Small intestine (tissue), 16 donors: ENCODE measurements around the gene CCDC60. TPM values are rescaled to one million over a fixed set of nuclear protein-coding genes. Genes with fewer than 3 reads are reported as not detected.

Experiments used
- DNase-seq, 2 donors: peaks; one replicate each; pipeline versions ENCODE4 v3.0.0 to v3.0.0-alpha.2; 2013
- FAIRE-seq: peaks from 2 replicates; lab custom pipeline; 2012; peaks lifted over from hg19 to GRCh38; lab: Jason Lieb, UNC
- H3K27ac ChIP-seq, 3 donors: one replicate each; pipeline ENCODE4 v1.5.1; 2013; ENCODE audit warnings: low read length in 2 of 3, mild to moderate bottlenecking in 2 of 3, control low read depth in 1 of 3, inconsistent platforms in 1 of 3, low read depth in 1 of 3, moderate library complexity in 1 of 3
- H3K27me3 ChIP-seq, 3 donors: one replicate each; pipeline ENCODE4 v1.6.1; 2013; ENCODE audit warnings: low read length in 3 of 3, inconsistent platforms in 1 of 3; ENCODE audit not compliant: control insufficient read depth in 3 of 3, insufficient read depth in 3 of 3
- H3K36me3 ChIP-seq, 3 donors: one replicate each; pipeline ENCODE4 v1.6.1; 2013; ENCODE audit warnings: low read length in 3 of 3, inconsistent platforms in 1 of 3, low read depth in 1 of 3, mild to moderate bottlenecking in 1 of 3, moderate library complexity in 1 of 3; ENCODE audit not compliant: control insufficient read depth in 3 of 3, insufficient read depth in 2 of 3
- H3K4me1 ChIP-seq, 3 donors: one replicate each; pipeline ENCODE4 v1.6.1; 2013; ENCODE audit warnings: low read length in 2 of 3, inconsistent platforms in 1 of 3, low read depth in 1 of 3, mild to moderate bottlenecking in 1 of 3, moderate library complexity in 1 of 3; ENCODE audit not compliant: control insufficient read depth in 3 of 3, insufficient read depth in 2 of 3
- H3K4me3 ChIP-seq, 3 donors: one replicate each; pipeline ENCODE4 v1.5.1; 2013; ENCODE audit warnings: low read length in 3 of 3, control low read depth in 1 of 3, inconsistent platforms in 1 of 3, low read depth in 1 of 3, mild to moderate bottlenecking in 1 of 3, moderate library complexity in 1 of 3
- H3K9me3 ChIP-seq, 2 donors: one replicate each; pipeline ENCODE4 v1.6.1; 2013; ENCODE audit warnings: low read depth in 1 of 2, low read length in 1 of 2; ENCODE audit not compliant: control insufficient read depth in 2 of 2, insufficient read depth in 1 of 2
- WGBS, 3 donors: extraction: QIAGEN DNeasy Blood & Tissue Kit; methylation state at CpG; one replicate each; pipeline ENCODE4 v1.1.7; 2013; 5-methylcytosine and 5-hydroxymethylcytosine counted together
- long read RNA-seq, 10 donors: transcript quantifications; one replicate each; lab custom pipeline, GENCODE V29; 2026
- polyA plus RNA-seq, 4 donors: library from polyadenylated mRNA; stranded (reverse) in 3 of 4; unstranded in 1 of 4; fragments of 200-250 nt in 3 of 4; fragments of 120-200 nt in 1 of 4; gene quantifications; one replicate each; pipeline versions ENCODE4 v1.2.1 to v1.2.3, GENCODE V29; 2013
- donor health status: healthy with polysubstance abuse.
- donor health status: control.
- donor health status: control.
- donor health status: Bipolar disorder and iron deficiency.
- donor health status: healthy.

The CCDC60 gene
- polyA plus RNA-seq: not detected
- long read RNA-seq, donor 1: 0 reads
- long read RNA-seq, donor 2: 0 reads
- long read RNA-seq, donor 3: 0 reads
- long read RNA-seq, donor 4: 0 reads
- long read RNA-seq, donor 5: 0 reads
- long read RNA-seq, donor 6: 0 reads
- long read RNA-seq, donor 7: 0 reads
- long read RNA-seq, donor 8: 0 reads
- long read RNA-seq, donor 9: 0 reads
- long read RNA-seq, donor 10, partial matches to known transcripts: 0 of 1 reads
- long read RNA-seq, donor 10, other reads (novel, unspliced or antisense): 0 of 1 reads

- Histone ChIP-seq H3K4me1 (no peaks in the 10 kb centered on the region), H3K36me3 (no peaks in the 10 kb centered on the region), H3K27ac (no peak within 1 kb of the TSS), H3K4me3 (no peak within 1 kb of the TSS), H3K27me3 (peaks cover 0 to 10% (median 5%) of the 10 kb centered on the region in 3 donors), H3K9me3 (no peaks in the 10 kb centered on the region)
- DNase-seq (no peak), FAIRE-seq (no peak)
- WGBS, 3 donors: 17 to 23% (median 19%) methylated on average over 25 to 26 of the region's 26 CpGs
Observed at GRCh38 chr12:119334430-119335170, at the start of gene CCDC60. Gene CCDC60, plus strand, starts transcription at chr12:119334729. Its CDS starts 448 bp downstream, at chr12:119335177.

GRCh38 chr12:119288576-119288975 is 46.0 kb upstream of the CCDC60 start:
- FAIRE-seq (no peak), DNase-seq (no peak)
- WGBS, 3 donors: 75 to 80% (median 75%) methylated on average over 11 of the region's 11 CpGs
- H3K9me3 ChIP-seq: no peaks in the 10 kb centered on the region
- no peak overlapping the region for H3K4me3 ChIP-seq
- H3K27me3 ChIP-seq: no peaks in the 10 kb centered on the region
- no peaks in the 10 kb centered on the region for H3K4me1 ChIP-seq
- H3K27ac ChIP-seq: no peak overlapping the region
- no peaks in the 10 kb centered on the region for H3K36me3 ChIP-seq

DNA sequence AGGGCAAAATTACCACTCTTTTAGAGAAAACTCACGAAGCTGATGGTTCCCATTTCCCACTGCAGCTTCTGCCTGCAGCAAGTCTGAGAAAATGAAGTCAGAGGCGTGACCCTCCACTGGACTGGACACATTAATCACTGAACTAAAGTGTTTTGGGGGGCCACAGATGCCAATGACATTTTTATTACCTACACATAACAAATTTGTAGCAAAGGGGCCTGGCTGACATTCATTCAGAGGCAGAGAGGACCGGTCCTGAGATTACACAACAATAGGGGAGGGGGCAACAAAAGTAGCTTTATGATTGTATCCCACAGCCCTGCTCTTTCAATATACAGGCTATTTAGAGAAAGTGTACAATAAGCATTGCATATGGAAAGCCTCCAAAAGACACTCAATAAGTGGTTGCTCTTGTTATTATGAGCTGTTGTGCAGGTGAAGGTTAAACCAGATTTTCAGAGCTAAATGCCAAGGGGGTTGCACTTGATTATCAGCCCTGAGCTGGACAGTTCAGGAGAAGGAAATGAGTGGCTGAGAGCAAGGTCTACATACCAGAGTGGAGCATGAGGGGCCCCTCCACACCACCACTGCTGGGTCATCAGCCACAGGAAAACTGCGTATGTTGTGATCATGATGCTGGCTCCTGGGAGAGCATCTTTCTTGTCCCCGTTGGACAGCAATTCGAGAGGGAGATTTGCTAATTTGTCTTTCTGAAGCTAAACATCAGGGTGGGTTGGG is 41.5 kb upstream of the CCDC60 start:
- Histone ChIP-seq H3K36me3 (no peaks in the 10 kb centered on the region), H3K4me1 (no peaks in the 10 kb centered on the region), H3K27me3 (no peaks in the 10 kb centered on the region), H3K9me3 (no peaks in the 10 kb centered on the region), H3K4me3 (no peak overlapping the region), H3K27ac (no peak overlapping the region)
- WGBS, 3 donors: 41 to 46% (median 43%) methylated on average over 6 of the region's 6 CpGs
- DNase-seq (no peak), FAIRE-seq (no peak)

- 43 to 63% (median 48%) methylated on average over 5 of the region's 5 CpGs for WGBS, 3 donors
- Histone ChIP-seq H3K27ac (no peak overlapping the region), H3K4me1 (no peaks in the 10 kb centered on the region), H3K4me3 (no peak overlapping the region), H3K9me3 (no peaks in the 10 kb centered on the region), H3K36me3 (no peaks in the 10 kb centered on the region), H3K27me3 (no peaks in the 10 kb centered on the region)
- FAIRE-seq (no peak), DNase-seq (no peak)
Observed at GRCh38 chr12:119294211-119294610, 40.3 kb upstream of the CCDC60 start.

GRCh38 chr12:119296535-119296934 is 38.0 kb upstream of the CCDC60 start:
- Histone ChIP-seq H3K27ac (no peak overlapping the region), H3K9me3 (no peaks in the 10 kb centered on the region), H3K36me3 (no peaks in the 10 kb centered on the region), H3K27me3 (no peaks in the 10 kb centered on the region), H3K4me3 (no peak overlapping the region), H3K4me1 (no peaks in the 10 kb centered on the region)
- no peak for FAIRE-seq
- 13 to 38% (median 13%) methylated on average over 2 of the region's 2 CpGs for WGBS, 3 donors
- peak in 1 of 2 donors; percentile 1 for DNase-seq

DNA sequence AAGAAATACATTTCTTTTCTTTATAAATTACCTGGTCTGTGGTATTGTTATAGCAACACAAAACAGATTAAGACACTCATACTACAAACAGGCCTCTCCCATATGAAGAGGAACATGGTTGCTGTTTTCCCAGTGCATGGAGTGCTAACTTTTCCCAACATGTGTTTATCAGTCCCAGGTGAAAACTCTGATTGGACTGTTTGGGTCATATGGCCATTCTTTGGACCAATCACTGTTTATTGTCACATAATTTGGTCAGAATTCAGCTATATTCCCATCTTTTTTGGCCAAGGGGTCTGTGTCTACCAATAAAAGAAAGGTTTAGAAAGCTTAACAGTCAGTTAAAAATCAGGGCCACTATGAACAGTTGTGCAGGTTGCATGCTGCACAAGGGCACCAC is 35.4 kb upstream of the CCDC60 start:
- H3K9me3 ChIP-seq: no peaks in the 10 kb centered on the region

GRCh38 chr12:119301379-119301778 is 33.1 kb upstream of the CCDC60 start:
- peaks cover 0 to 4% (median 0%) of the 10 kb centered on the region in 3 donors for H3K27me3 ChIP-seq
- H3K36me3 ChIP-seq: no peaks in the 10 kb centered on the region
- no peaks in the 10 kb centered on the region for H3K9me3 ChIP-seq
- no peak overlapping the region for H3K4me3 ChIP-seq
- FAIRE-seq: no peak
- H3K27ac ChIP-seq: no peak overlapping the region
- 76 to 79% (median 77%) methylated on average over 9 of the region's 9 CpGs for WGBS, 3 donors
- no peaks in the 10 kb centered on the region for H3K4me1 ChIP-seq
- DNase-seq: no peak

More for the DNA sequence above, 35.4 kb upstream of the CCDC60 start:
- H3K4me3 ChIP-seq: no peak overlapping the region
- FAIRE-seq (no peak), DNase-seq (no peak)
- H3K27me3 ChIP-seq: no peaks in the 10 kb centered on the region
- no peak overlapping the region for H3K27ac ChIP-seq
- H3K4me1 ChIP-seq: no peaks in the 10 kb centered on the region
- no peaks in the 10 kb centered on the region for H3K36me3 ChIP-seq

DNA sequence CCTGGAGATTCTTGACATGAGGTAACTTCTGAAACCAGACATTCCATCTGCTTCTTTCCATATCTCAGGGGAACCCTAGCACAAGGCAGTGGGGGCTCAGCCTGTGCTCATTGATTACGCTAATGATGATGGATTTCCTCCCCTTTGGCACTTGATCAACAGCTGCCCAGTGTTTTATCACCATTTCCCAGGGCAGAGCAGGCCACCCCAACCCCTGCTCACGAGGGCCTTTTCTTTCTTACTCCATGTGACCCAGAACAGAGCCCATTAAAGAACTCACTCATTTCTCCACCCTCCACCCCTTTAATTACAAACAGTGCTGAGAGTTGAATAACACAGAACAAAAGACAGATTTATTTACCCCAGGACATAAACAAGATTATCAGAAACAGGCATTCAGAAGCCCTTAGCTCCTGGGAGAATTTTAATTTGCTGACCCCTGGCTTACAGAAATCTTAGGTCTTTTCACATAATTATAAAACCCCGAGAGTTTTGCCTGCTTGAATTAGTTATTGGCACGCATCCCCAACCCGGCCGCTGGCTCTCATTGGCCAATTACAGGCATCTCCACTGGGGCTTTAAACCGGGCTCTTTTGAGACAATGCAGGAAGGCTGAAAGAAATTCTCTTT is 32.0 kb upstream of the CCDC60 start:
- peaks cover 0 to 4% (median 0%) of the 10 kb centered on the region in 3 donors for H3K27me3 ChIP-seq
- 46 to 56% (median 53%) methylated on average over 7 of the region's 7 CpGs for WGBS, 3 donors
- no peaks in the 10 kb centered on the region for H3K9me3 ChIP-seq
- no peak overlapping the region for H3K4me3 ChIP-seq
- peak in 1 of 2 donors; percentile 3 for DNase-seq
- FAIRE-seq: no peak
- H3K4me1 ChIP-seq: no peaks in the 10 kb centered on the region
- no peaks in the 10 kb centered on the region for H3K36me3 ChIP-seq
- H3K27ac ChIP-seq: no peak overlapping the region
